ENCODE results near the gene SP140. TPM values are rescaled to one million over a fixed set of nuclear protein-coding genes. Genes with fewer than 3 reads are reported as not detected.
"Not testable (repeated sequence)": the region's sequence is repeated elsewhere in the genome, so short reads cannot be mapped to it uniquely, and the experiment has no call there.

SP140 gene
- total and polyA plus RNA-seq, 9 of the 15 experiments (the other 6 are each of a cell fraction or from before 2014, with no cell fraction given), result 0.04 to 1.1 (median 0.57) TPM; not detected in 1

- H2AFZ ChIP-seq (ENCODE audit: low read depth, low read length); H3K4me2 ChIP-seq (ENCODE audit: insufficient read depth, low read length); H3K4me3 ChIP-seq; H3K79me2 ChIP-seq (ENCODE audit: control insufficient read depth, insufficient read depth, low read length); FAIRE-seq; BruUV-seq (replicated peaks); in situ Hi-C loops (cut with MboI); H3K9me3 ChIP-seq (replicated peaks; ENCODE audit: control insufficient read depth, insufficient read depth, low read depth, low read length); H3K9me1 ChIP-seq (ENCODE audit: control insufficient read depth, insufficient read depth, low read length); intact Hi-C loops (cut with micrococcal nuclease); H3K9ac ChIP-seq (ENCODE audit: insufficient read depth in 1 of 2, low read depth in 2 of 2, low read length in 2 of 2); H3K27ac ChIP-seq (ENCODE audit: extremely low read depth, low read depth, low read length); ATAC-seq; H4K20me1 ChIP-seq (replicated peaks; ENCODE audit: control insufficient read depth, insufficient read depth, low read length); H3K36me3 ChIP-seq (ENCODE audit: control insufficient read depth, insufficient read depth, low read length); CTCF ChIA-PET (ENCODE audit: low intra/inter-chr PET ratio); H3K27me3 ChIP-seq (ENCODE audit: control insufficient read depth in 2 of 2, insufficient read depth in 2 of 2, low read length in 2 of 2); H3K4me1 ChIP-seq (replicated peaks in 1 of 2; ENCODE audit: control insufficient read depth in 2 of 2, insufficient read depth in 2 of 2, low read length in 2 of 2); POLR2A ChIA-PET: not testable (repeated sequence)
- DNase-seq (ENCODE audit: extremely low read depth in 1 of 4, low spot score in 3 of 4), result peak in 1 of 4 experiments; percentile 1
- TF ChIP-seq NFIC (IDR thresholded peaks at IDR 0.05), result peak; percentile 48; the same call in 1 of the 2 replicates
- WGBS (ENCODE audit: insufficient coverage, low coverage, missing lambda C conversion rate), result 17% methylated on average over 1 of the region's 4 CpGs
Observed at GRCh38 chr2:230264945-230265344, 39.4 kb downstream of the SP140 start.

GRCh38 chr2:230266638-230267037 lies 41.1 kb downstream of the SP140 start:
- DNase-seq (ENCODE audit: extremely low read depth in 1 of 4, low spot score in 3 of 4), result no peak
- peaks cover 0 to 4% of the 10 kb centered on the region in 2 experiments; a peak in 1 of 5 replicates for H3K27me3 ChIP-seq (ENCODE audit: control insufficient read depth in 2 of 2, insufficient read depth in 2 of 2, low read length in 2 of 2)
- H3K27ac ChIP-seq (ENCODE audit: extremely low read depth, low read depth, low read length), result no peak overlapping the region
- H2AFZ ChIP-seq (ENCODE audit: low read depth, low read length), result no peak overlapping the region
- no peaks in the 10 kb centered on the region for H4K20me1 ChIP-seq (replicated peaks; ENCODE audit: control insufficient read depth, insufficient read depth, low read length)
- ChIA-PET POLR2A (no interaction called here), CTCF (ENCODE audit: low intra/inter-chr PET ratio) (no interaction called here)
- WGBS (ENCODE audit: insufficient coverage, low coverage, missing lambda C conversion rate), result 0% methylated on average over 3 of the region's 4 CpGs
- in situ Hi-C loops (cut with MboI), result no loop called here
- no peaks in the 10 kb centered on the region for H3K9me1 ChIP-seq (ENCODE audit: control insufficient read depth, insufficient read depth, low read length)
- H3K36me3 ChIP-seq (ENCODE audit: control insufficient read depth, insufficient read depth, low read length), result no peaks in the 10 kb centered on the region
- H3K9ac ChIP-seq (ENCODE audit: insufficient read depth in 1 of 2, low read depth in 2 of 2, low read length in 2 of 2), result no peak overlapping the region
- BruUV-seq (replicated peaks), result no TSS peak
- no peak for TF ChIP-seq GTF2E2 (tag; IDR thresholded peaks at IDR 0.05)
- no peak overlapping the region for H3K4me3 ChIP-seq
- H3K4me2 ChIP-seq (ENCODE audit: insufficient read depth, low read length), result no peak overlapping the region
- no peaks in the 10 kb centered on the region for H3K79me2 ChIP-seq (ENCODE audit: control insufficient read depth, insufficient read depth, low read length)
- no peaks in the 10 kb centered on the region for H3K9me3 ChIP-seq (replicated peaks; ENCODE audit: control insufficient read depth, insufficient read depth, low read depth, low read length)
- no peak for FAIRE-seq
- ATAC-seq, result no peak
- H3K4me1 ChIP-seq (replicated peaks in 1 of 2; ENCODE audit: control insufficient read depth in 2 of 2, insufficient read depth in 2 of 2, low read length in 2 of 2), result no peaks in the 10 kb centered on the region; a peak in 1 of 5 replicates
- intact Hi-C loops (cut with micrococcal nuclease), result no loop called here
